GM13977 (cell line): ENCODE measurements around the gene PNRC2.
A peak's percentile ranks its signal among the peaks of the same experiment; 100 is the strongest.

Experiments
- DNase-seq: peaks from one replicate; pipeline ENCODE4 v3.0.0; 2012; ENCODE audit warnings: low spot score
- CTCF ChIP-seq: IDR thresholded peaks from 2 replicates; pipeline ENCODE4 v1.5.1; 2012; ENCODE audit warnings: mild to moderate bottlenecking, control low read depth; ENCODE audit not compliant: insufficient read depth; ENCODE audit errors: extremely low read depth, missing control alignments
- in situ Hi-C: fragments of 300-500 bp; cut with MboI; formaldehyde crosslinking; loops from one replicate; pipeline ENCODE4 v1.12.0; 2022; ENCODE audit warnings: low sequenced_read_pairs, low pct_unique_long_range_greater_than_20kb, mixed read lengths, inconsistent platforms; ENCODE audit not compliant: unreplicated experiment

The PNRC2 gene, protein sequence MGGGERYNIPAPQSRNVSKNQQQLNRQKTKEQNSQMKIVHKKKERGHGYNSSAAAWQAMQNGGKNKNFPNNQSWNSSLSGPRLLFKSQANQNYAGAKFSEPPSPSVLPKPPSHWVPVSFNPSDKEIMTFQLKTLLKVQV

GRCh38 chr1:23959461-23960290, at the start of gene PNRC2:
Gene PNRC2 (plus strand): TSS chr1:23959828. CDS start chr1:23961458, 1,630 bp downstream.
- in situ Hi-C loops = no loop called here
- TF ChIP-seq CTCF = no peak
- DNase-seq = peak; percentile 98

GRCh38 chr1:23910144-23910543, 49.5 kb upstream of the PNRC2 start:
- in situ Hi-C loops = no loop called here
- TF ChIP-seq CTCF = no peak
- no peak for DNase-seq

DNA sequence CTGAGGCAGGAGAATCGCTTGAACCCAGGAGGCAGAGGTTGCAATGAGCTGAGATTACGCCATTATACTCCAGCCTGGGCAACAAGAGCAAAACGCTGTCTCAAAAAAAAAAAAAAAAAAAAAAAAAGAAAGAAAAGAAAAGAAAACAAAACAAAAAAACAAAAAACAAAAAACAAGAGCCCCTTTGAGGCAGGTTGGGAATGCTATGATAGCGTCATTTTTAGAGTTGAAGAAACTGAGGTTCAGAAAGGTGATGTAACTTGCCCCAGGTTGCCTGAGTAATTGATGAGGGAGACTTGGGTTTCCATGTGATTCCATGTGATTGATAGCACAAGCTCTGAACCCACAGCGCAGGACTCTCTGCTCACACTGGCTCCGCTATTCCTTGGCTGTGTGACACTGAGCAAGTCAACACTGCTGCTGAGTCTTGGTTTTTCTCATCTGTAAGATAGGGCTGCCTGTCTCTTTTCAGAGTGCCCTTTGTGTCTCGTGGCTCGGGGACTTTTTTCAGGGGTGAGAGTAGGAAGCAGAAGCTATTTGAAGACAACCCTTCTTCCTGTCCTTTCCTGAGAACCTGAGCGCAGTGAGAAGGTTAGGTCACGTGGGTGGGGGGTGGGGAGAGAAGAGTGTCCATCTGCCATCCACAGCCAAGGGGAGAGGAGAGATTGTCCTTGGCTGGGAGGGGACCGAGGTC, 48.9 kb upstream of the PNRC2 start:
- in situ Hi-C loops = no loop called here
- TF ChIP-seq CTCF = no peak
- DNase-seq = peak; percentile 30

GRCh38 chr1:23911921-23912320, 47.7 kb upstream of the PNRC2 start:
- in situ Hi-C loops = no loop called here
- no peak for DNase-seq
- no peak for TF ChIP-seq CTCF

GRCh38 chr1:23913212-23913880, 46.3 kb upstream of the PNRC2 start, which contains the start of gene CNR2:
Gene CNR2 (minus strand): TSS chr1:23913362. CDS start chr1:23875617, 37,745 bp downstream.
- in situ Hi-C loops = no loop called here
- no peak for DNase-seq
- no peak for TF ChIP-seq CTCF

DNA sequence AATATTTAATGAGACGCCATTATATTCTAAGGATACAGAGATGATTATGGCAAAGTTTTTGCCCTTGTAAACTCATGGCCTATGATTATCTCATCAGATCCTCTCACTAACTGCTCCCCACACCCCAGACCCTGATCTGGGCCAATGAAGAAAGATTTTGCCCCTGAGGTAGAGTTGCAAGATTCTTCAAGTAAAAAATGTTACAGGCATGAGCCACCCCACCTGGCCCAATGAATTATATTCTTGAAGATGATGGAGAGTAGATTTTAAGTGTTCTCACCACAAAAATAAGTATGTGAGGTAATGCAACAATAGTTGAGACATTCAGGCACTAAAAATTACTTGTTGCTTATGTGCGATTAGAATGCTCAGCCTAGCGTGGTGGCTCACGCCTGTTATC, 44.7 kb upstream of the PNRC2 start:
- in situ Hi-C loops = loop anchor here (5.0 kb wide), 1 partner anchor 108 kb away; no protein-coding TSS in a partner anchor
- DNase-seq = no peak
- TF ChIP-seq CTCF = no peak
